ENCODE measurements around the gene CD33.
"Not testable (repeated sequence)": the region's sequence is repeated elsewhere in the genome, so short reads cannot be mapped to it uniquely, and the experiment has no call there.

The CD33 gene

DNA sequence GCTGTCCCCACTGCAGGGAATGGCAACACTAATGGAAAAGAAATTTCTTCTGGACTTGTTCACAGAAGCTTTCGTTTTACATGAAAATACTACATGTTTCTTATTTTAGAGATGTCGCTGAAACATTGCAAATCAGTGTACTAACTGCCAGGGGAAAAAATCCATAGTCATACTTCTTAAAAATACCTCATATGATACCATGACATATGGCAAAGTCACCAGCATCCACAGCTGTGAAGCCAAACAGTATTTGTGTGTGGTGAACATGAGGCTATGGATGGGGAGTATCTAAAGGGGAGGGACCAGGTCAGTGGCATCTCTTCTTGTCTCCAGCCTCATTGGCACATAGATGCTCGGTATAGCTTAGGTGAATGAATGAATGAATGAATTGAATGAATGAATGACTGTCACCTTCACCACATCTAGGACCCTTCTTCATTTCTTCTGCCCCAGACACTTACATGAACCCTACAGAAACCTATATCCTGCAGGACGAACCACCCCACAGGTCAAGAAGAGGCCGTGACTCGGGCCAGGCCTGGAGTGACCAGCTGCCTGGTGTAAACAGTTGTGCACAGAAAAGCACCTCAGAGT is 14.6 kb upstream of the CD33 start:
- H3K27ac ChIP-seq, result no peak overlapping the region
- TF ChIP-seq CTCF (IDR thresholded peaks at IDR 0.05) (no peak), ZFX (IDR thresholded peaks at IDR 0.05; ENCODE audit: borderline replicate concordance) (no peak)

DNA sequence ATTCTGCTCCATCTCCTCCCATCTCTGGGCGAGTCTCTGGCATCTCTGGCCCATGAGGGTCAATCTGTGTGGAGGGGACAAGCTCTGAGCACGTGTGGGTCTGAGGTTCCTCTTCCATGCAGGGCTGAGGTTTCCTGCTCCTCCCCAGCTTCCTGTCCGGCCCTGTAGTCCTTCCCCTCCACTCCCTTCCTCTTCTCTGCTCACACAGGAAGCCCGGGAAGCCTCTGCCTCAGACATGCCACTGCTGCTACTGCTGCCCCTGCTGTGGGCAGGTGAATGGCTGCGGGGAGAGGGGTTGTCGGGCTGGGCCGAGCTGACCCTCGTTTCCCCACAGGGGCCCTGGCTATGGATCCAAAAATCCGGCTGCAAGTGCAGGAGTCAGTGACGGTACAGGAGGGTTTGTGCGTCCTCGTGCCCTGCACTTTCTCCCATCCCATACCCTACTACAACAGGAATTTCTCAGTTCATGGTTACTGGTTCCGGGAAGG is 14.0 kb upstream of the CD33 start:
- H3K27ac ChIP-seq, result not testable (repeated sequence)

GRCh38 chr19:51211833-51212232 is 13.0 kb upstream of the CD33 start:
- TF ChIP-seq ZFX (IDR thresholded peaks at IDR 0.05; ENCODE audit: borderline replicate concordance), result no peak
- TF ChIP-seq CTCF (IDR thresholded peaks at IDR 0.05), result no peak
- no peak overlapping the region for H3K27ac ChIP-seq

- H3K27ac ChIP-seq, result no peak overlapping the region
- TF ChIP-seq ZFX (IDR thresholded peaks at IDR 0.05; ENCODE audit: borderline replicate concordance), result no peak
- no peak for TF ChIP-seq CTCF (IDR thresholded peaks at IDR 0.05)
Observed at GRCh38 chr19:51219307-51219706, 5.6 kb upstream of the CD33 start.

DNA sequence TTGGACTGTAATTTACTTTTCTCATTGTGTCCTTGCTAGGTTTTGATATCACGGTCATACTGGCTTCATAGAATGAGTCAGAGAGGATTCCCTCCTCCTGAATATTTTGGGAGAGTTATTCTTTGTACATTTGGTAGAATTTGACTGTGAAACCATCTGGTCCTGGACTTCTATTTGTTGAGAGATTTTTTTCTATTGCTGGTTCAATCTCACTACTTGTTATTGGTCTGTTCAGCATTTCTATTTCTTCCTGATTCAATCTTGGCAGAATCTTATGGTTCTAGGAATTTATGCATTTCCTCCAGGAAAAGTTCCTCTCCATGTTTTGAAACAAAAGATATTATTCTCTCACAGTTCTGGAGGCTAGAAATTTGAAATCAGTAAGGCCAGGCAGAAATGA is 4.9 kb upstream of the CD33 start:
- H3K27ac ChIP-seq, result no peak overlapping the region
- TF ChIP-seq CTCF (IDR thresholded peaks at IDR 0.05), result no peak
- TF ChIP-seq ZFX (IDR thresholded peaks at IDR 0.05; ENCODE audit: borderline replicate concordance), result no peak

- TF ChIP-seq ZFX (IDR thresholded peaks at IDR 0.05; ENCODE audit: borderline replicate concordance) (no peak), CTCF (IDR thresholded peaks at IDR 0.05) (no peak)
- no peak overlapping the region for H3K27ac ChIP-seq
Observed at GRCh38 chr19:51220996-51221395, 3.9 kb upstream of the CD33 start.

DNA sequence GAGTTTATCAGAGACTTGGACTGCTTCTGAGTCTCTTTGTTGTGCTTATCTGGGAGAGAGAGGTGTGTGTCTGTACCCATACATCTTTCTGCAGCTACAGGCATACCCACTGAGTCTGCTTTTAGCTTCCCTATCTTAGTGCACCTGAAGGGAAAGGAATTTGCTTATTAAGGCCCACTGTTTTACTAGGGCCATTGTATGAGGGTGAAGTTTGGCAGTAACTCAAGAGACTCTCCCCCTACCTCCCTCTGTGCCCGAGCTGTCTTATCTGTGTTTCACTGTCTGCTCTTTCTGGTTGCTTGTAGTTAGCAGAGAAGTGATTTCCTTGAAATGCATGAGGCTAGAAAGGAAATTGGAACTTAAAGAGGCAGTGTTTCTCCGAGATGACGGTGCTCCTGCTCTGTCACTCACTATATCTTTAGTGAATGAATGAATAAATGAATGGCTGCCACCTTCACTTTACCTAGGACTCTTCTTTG is 678 bp upstream of the CD33 start:
- no peak overlapping the region for H3K27ac ChIP-seq

More for the DNA sequence above, 678 bp upstream of the CD33 start:
- TF ChIP-seq CTCF (IDR thresholded peaks at IDR 0.05) (no peak), ZFX (IDR thresholded peaks at IDR 0.05; ENCODE audit: borderline replicate concordance) (no peak)

All from 22Rv1 (cell line).